Fibroblast of lung (primary cell): ENCODE results near the gene VTI1A. TPM values are rescaled to one million over a fixed set of nuclear protein-coding genes. Genes with fewer than 3 reads are reported as not detected.

Experiments
- DNase-seq, 2 donors: peaks; one replicate each; pipeline versions ENCODE4 v3.0.0 to v3.0.0-alpha.2; 2010; ENCODE audit warnings: low read depth in 2 of 2
- H2AFZ ChIP-seq: 2 replicates; pipeline ENCODE4 v1.5.1; 2012; ENCODE audit warnings: low read length, control low read depth, inconsistent platforms
- H3K27ac ChIP-seq: 2 replicates; pipeline ENCODE4 v1.5.1; 2011; ENCODE audit warnings: low read length, control low read depth; ENCODE audit not compliant: insufficient read depth
- H3K27me3 ChIP-seq: 2 replicates; pipeline ENCODE4 v1.5.1; 2011; ENCODE audit warnings: mild to moderate bottlenecking, low read length; ENCODE audit not compliant: control insufficient read depth, insufficient read depth
- H3K36me3 ChIP-seq: 2 replicates; pipeline ENCODE4 v1.5.1; 2011; ENCODE audit warnings: low read length; ENCODE audit not compliant: control insufficient read depth, insufficient read depth
- H3K4me1 ChIP-seq: 2 replicates; pipeline ENCODE4 v1.5.1; 2011; ENCODE audit warnings: low read length; ENCODE audit not compliant: control insufficient read depth, insufficient read depth; ENCODE audit errors: extremely low read depth
- H3K4me2 ChIP-seq: 2 replicates; pipeline ENCODE4 v1.5.1; 2011; ENCODE audit warnings: low read length, control low read depth; ENCODE audit not compliant: insufficient read depth; ENCODE audit errors: extremely low read depth
- H3K4me3 ChIP-seq, 4 experiments: fragments of 200-600 bp in 1 of 4; sonication (generic) in 1 of 4; replicated peaks in 1 of 4; 2 replicates each; pipeline ENCODE4 v1.5.1; 2011 to 2016; ENCODE audit warnings: low read length in 4 of 4, low read depth in 3 of 4, mild to moderate bottlenecking in 3 of 4, control low read depth in 2 of 4, inconsistent platforms in 1 of 4, mixed read lengths in 1 of 4; ENCODE audit not compliant: insufficient read depth in 1 of 4; ENCODE audit errors: control extremely low read depth in 1 of 4
- H3K79me2 ChIP-seq: 2 replicates; pipeline ENCODE4 v1.5.1; 2012; ENCODE audit warnings: mild to moderate bottlenecking, low read length, inconsistent platforms; ENCODE audit not compliant: control insufficient read depth, insufficient read depth
- H3K9ac ChIP-seq: 2 replicates; pipeline ENCODE4 v1.5.1; 2011; ENCODE audit warnings: mild to moderate bottlenecking, low read length, control low read depth; ENCODE audit not compliant: insufficient read depth
- H3K9me3 ChIP-seq: 2 replicates; pipeline ENCODE4 v1.5.1; 2012; ENCODE audit warnings: low read depth, low read length; ENCODE audit not compliant: control insufficient read depth, insufficient read depth
- H4K20me1 ChIP-seq: 2 replicates; pipeline ENCODE4 v1.5.1; 2011; ENCODE audit warnings: low read length; ENCODE audit not compliant: control insufficient read depth, insufficient read depth; ENCODE audit errors: extremely low read depth
- CTCF ChIP-seq, 2 donors: IDR thresholded peaks in 1 of 2; conservative IDR thresholded peaks in 1 of 2; 1 replicate in 1 of 2; 2 replicates in 1 of 2; pipeline ENCODE4 v1.5.1; 2011 to 2012; ENCODE audit warnings: low read length in 2 of 2, control low read depth in 1 of 2, inconsistent platforms in 1 of 2, low read depth in 1 of 2, mild to moderate bottlenecking in 1 of 2
- EZH2 ChIP-seq: IDR thresholded peaks from 2 replicates; pipeline ENCODE4 v1.5.1; 2012; ENCODE audit warnings: low read length, control low read depth, mild to moderate bottlenecking; ENCODE audit errors: missing control alignments
- polyA plus RNA-seq, 2 donors: library from polyadenylated mRNA; depleted of rRNA in 1 of 2; stranded (reverse) in 1 of 2; unstranded in 1 of 2; fragments of >200 nt; gene quantifications; 2 replicates each; pipeline ENCODE4 v1.2.1, GENCODE V29; 2011 to 2012; ENCODE audit warnings: missing spikeins in 1 of 2
- total RNA-seq: library from RNA; depleted of rRNA; stranded (reverse); fragments of >200 nt; gene quantifications from 2 replicates; pipeline ENCODE4 v1.2.1, GENCODE V29; 2014

Gene VTI1A
- total and polyA plus RNA-seq, 2 donors (not counting 1 experiment from before 2014, with no cell fraction given) = 19.1 to 30.9 TPM

GRCh38 chr10:112669989-112670388 lies 223.0 kb downstream of the VTI1A start:
- no peaks in the 10 kb centered on the region for H3K9me3 ChIP-seq
- no peak for TF ChIP-seq EZH2
- TF ChIP-seq CTCF (conservative IDR thresholded peaks at IDR 0.05 in 1 of 2, IDR thresholded peaks at IDR 0.05 in 1 of 2; ENCODE audit: low read depth in 1 of 2, low read length in 2 of 2) = no peak
- no peaks in the 10 kb centered on the region for H4K20me1 ChIP-seq
- no peak overlapping the region for H3K4me2 ChIP-seq
- no peak overlapping the region for H3K4me3 ChIP-seq
- H3K9ac ChIP-seq = no peak overlapping the region
- peaks cover 3% of the 10 kb centered on the region for H3K4me1 ChIP-seq
- DNase-seq = no peak
- no peaks in the 10 kb centered on the region for H3K36me3 ChIP-seq
- no peak overlapping the region for H3K27ac ChIP-seq
- no peaks in the 10 kb centered on the region for H3K79me2 ChIP-seq
- no peak overlapping the region for H2AFZ ChIP-seq
- H3K27me3 ChIP-seq = no peaks in the 10 kb centered on the region

GRCh38 chr10:112671743-112672142 lies 224.7 kb downstream of the VTI1A start:
- no peak for DNase-seq
- TF ChIP-seq EZH2 (no peak), CTCF (conservative IDR thresholded peaks at IDR 0.05 in 1 of 2, IDR thresholded peaks at IDR 0.05 in 1 of 2; ENCODE audit: low read depth in 1 of 2, low read length in 2 of 2) (no peak)
- Histone ChIP-seq H3K4me3 (no peak overlapping the region), H3K79me2 (no peaks in the 10 kb centered on the region), H3K36me3 (no peaks in the 10 kb centered on the region), H3K27me3 (no peaks in the 10 kb centered on the region), H2AFZ (no peak overlapping the region), H3K4me2 (no peak overlapping the region), H3K27ac (no peak overlapping the region), H3K4me1 (no peaks in the 10 kb centered on the region), H4K20me1 (no peaks in the 10 kb centered on the region), H3K9me3 (no peaks in the 10 kb centered on the region), H3K9ac (no peak overlapping the region)

- Histone ChIP-seq H3K9me3 (no peaks in the 10 kb centered on the region), H3K4me3 (no peak overlapping the region), H3K9ac (no peak overlapping the region), H3K27ac (no peak overlapping the region), H3K4me2 (no peak overlapping the region), H3K4me1 (no peaks in the 10 kb centered on the region), H3K27me3 (no peaks in the 10 kb centered on the region), H4K20me1 (no peaks in the 10 kb centered on the region), H3K36me3 (no peaks in the 10 kb centered on the region), H2AFZ (no peak overlapping the region), H3K79me2 (no peaks in the 10 kb centered on the region)
- no peak for TF ChIP-seq CTCF (conservative IDR thresholded peaks at IDR 0.05 in 1 of 2, IDR thresholded peaks at IDR 0.05 in 1 of 2; ENCODE audit: low read depth in 1 of 2, low read length in 2 of 2)
- no peak for TF ChIP-seq EZH2
- DNase-seq = no peak
Observed at GRCh38 chr10:112672706-112673105, 225.7 kb downstream of the VTI1A start.
